HG02763 (cell line): ENCODE data around the gene TKT.
"Not testable (repeated sequence)": the region's sequence is repeated elsewhere in the genome, so short reads cannot be mapped to it uniquely, and the experiment has no call there.

Experiments
- ATAC-seq: cut with Tn5 transposase; IDR thresholded peaks from one replicate; pipeline ENCODE4 v1.9.1; 2021; ENCODE audit warnings: mild to moderate bottlenecking, moderate library complexity; ENCODE audit not compliant: unreplicated experiment

The TKT gene, protein sequence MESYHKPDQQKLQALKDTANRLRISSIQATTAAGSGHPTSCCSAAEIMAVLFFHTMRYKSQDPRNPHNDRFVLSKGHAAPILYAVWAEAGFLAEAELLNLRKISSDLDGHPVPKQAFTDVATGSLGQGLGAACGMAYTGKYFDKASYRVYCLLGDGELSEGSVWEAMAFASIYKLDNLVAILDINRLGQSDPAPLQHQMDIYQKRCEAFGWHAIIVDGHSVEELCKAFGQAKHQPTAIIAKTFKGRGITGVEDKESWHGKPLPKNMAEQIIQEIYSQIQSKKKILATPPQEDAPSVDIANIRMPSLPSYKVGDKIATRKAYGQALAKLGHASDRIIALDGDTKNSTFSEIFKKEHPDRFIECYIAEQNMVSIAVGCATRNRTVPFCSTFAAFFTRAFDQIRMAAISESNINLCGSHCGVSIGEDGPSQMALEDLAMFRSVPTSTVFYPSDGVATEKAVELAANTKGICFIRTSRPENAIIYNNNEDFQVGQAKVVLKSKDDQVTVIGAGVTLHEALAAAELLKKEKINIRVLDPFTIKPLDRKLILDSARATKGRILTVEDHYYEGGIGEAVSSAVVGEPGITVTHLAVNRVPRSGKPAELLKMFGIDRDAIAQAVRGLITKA

DNA sequence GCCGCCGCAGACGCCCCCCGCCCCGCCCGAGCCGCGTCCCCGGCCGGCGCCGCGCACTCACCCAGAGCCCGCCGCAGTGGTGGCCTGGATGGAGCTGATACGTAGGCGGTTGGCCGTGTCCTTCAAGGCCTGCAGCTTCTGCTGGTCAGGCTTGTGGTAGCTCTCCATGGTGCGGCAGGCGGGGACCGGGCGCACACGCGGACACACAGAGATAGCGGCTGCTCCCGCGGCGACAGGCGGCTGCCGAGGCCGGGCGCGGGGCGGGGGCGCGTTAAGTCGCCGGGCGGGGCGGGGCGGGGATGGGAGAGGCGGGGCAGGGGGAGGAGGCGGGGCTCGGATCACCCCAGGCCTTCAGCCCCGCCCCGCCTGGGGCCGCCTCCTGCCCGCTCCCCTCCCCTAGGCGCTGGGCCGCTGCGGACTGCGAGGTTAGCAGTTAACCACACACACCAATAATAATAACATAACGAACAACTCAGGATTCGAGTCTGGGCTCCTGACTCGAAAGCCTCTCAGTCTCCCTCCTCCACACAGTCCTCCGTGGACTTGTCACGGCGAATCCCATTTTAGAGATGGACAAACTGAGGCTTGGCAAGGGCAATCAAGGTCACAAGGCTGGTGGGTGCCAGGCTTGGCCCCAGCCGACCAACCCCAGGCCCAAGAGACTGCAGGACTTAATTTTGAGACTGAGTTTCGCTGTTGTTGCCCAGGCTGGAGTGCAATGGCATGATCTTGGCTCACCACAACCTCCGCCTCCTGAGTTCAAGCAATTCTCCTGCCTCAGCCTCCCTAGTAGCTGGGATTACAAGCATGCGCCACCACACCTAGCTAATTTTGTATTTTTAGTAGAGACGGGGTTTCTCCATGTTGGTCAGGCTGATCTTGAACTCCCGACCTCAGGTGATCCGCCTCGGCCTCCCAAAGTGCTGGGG, at the start of gene TKT:
TKT (minus strand) TSS at position 248 of the 929 bp plus-strand sequence; CDS start at position 168, 80 bp downstream.
- ATAC-seq: peak; percentile 58

DNA sequence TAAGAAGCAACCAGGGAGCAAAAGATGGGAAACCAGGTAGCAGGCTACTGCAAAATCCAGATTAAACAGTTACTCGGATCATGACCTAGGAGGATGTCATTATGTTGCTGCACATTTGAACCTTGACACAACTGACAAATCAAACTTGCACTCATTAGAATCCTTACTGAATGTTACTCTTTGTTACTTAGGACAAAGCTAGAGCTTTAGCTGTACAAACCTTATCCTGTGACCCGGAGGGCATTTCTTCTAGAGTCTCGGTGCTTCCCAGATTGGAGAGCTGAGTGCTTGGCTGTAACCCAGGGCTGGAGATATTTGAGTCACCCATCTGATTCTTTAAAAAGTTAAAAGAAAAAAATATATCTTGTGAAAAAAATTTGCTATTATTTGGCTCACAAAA, 48.1 kb upstream of the TKT start:
- ATAC-seq: no peak

DNA sequence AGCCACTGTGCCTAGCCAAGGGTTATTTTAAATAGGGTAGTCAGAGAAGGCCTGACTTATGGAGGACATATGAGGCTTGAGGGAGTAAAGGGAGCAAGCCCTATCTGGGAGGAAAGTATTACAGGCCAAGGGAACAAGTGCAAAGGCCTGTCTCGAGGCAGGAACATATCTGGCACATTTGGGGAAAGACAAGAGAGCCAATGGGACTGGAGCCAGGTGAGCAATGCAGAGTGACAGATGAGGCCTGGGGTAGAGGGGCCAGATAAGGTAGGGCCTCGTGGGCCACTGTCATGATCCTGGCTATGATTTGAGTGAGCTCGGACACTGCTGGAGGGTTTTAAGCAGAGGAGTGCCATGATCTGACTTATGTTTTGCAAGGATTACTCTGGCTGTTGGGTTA, 47.7 kb upstream of the TKT start:
- no peak for ATAC-seq

DNA sequence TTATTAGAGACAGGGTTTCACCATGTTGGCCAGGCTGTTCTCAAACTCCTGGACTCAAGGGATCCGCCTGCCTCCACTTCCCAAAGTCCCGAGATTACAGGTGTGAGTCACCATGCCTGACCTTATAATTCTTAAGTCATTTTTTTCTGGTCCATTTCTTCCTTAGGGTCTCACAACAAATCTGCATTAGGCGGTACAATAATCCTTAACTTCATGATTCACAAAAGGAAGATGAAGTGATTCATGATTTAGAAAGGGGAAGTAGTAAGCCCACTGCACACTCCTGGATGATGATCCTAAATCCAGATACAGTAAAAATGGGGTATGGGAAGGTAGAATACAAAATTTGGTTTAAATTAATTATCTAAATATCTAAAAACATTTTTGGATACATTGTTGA, 45.0 kb upstream of the TKT start:
- ATAC-seq: no peak

DNA sequence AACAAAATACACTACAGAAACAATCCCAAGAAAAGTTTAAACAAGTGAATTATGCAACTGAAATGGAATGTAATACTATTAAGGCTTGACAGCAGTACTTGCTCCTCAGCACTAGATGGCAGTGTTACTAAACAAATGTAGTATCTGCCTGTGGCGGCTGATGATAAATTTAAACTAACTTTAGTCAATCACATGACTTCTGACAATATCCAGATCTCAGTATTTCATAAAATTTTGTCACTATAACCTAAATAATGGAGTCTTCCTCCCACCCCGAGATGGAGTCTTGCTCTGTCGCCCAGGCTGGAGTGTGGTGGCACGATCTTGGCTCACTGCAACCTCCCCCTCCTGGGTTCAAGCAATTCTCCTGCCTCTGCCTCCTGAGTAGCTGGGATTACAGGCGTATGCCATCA, 43.8 kb upstream of the TKT start:
- not testable (repeated sequence) for ATAC-seq

DNA sequence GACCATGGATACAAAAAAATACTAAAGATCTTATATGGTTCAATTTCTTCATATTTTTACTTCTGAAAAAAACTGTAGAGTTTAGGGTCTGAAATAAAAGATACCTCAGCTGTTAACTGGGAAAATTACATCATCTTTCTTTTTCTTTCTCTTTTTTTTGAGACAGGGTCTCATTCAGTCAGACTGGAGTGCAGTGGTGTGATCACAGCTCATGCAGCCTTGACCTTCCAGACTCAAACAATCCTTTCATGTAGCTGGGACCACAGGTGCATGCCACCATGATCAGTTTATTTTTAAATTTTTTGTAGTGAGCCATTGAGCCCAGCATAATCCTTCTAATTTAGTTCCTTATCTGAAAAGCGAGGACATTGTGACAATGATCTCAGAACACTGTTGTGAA, 39.6 kb upstream of the TKT start:
- no peak for ATAC-seq

DNA sequence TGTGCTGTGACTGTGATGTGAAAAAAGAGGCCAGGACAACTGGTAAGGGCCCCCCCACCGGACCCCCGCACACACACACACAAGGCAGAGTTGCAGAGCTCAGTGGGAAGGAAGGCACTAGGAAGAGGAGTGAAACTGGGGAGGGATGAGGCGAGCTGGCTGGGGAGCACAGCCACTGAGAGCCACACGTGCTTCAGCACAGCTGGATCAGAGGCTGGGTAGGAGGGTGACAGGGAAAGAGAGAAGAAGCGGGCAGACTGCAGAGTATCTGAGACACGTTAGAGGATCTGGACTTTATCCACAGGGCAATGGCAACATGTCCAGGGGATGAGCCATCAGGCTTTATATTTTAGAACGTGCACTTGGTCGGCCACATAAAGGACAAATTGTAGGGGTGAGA, 38.0 kb upstream of the TKT start:
- ATAC-seq: no peak

DNA sequence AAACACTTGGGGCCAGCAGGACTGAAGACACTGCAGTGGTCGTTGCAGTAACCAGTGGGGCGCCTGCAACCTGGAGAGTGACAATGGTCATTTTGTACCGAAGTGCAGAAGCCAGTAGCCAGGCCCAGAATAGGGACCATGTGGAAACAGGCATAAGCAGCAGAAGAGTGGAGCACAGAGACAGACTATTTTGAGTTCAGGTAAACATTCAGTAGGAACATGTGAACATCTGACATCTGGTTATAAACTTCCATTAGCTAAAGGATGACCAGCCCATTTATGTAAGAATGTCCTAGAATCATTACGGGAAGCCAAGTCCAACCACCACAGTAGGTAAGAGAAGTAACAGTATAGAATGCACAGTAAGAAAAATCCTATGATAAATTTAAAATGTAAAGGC, 32.4 kb upstream of the TKT start:
- ATAC-seq: no peak

DNA sequence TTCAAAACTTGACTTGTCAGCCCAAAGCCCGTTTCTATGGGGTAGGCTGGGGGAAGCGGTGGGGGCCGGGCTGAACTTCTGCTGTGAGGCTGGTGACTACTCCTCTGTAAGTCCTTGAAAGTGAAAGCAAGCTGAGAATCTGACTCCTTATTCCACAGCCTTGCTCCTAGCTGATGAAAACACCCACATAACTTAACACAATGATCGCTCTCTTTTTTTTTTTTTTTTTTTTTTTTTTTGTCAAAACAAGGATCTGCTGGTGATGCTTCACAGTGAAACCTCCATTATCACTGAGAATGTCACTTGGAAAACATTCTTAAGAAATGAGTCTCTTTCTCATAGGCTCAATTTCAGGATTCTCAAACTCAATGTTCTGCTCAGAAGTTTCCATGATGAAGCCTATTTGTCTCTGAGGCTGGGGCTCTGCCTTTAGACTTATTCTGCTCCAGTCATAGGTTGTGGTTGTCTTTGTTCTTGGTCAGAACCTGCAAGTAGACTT, 31.4 kb upstream of the TKT start:
- no peak for ATAC-seq

DNA sequence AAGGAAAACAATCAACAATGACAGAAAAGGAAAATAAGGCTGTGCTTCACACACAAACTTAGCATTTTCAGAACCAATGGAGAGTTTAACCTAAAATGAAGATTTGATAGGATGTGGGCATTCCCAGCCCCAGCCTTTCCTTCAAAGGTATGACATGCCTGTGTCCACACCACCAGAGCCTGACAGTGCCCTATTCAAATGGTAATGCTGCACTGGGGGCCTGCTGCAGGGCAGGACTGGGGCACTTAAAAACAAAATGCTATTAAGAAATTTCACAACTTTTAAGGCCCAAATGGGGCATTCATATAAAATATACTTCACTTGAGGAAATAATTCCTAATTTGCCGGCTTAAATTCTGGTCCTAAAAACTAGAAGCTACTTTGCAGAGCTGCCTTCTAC, 30.9 kb upstream of the TKT start:
- ATAC-seq: no peak

DNA sequence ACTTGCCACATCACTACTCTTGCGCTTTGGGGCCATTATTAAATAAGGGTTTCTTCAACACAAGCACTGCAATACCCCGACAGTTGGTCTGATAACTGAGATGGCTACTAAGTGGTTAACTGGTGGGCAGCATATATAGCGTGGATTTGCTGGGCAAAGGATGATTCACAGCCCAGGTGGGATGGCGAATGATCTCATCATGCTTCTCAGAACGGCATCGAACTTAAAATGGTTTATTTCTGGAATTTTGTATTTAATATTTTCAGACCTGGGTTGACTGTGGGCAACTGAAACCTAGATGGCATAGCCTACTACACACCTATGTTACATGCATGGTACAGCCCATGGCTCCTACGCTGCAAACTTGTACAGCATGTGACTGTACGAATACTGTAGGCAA, 26.8 kb upstream of the TKT start:
- no peak for ATAC-seq

DNA sequence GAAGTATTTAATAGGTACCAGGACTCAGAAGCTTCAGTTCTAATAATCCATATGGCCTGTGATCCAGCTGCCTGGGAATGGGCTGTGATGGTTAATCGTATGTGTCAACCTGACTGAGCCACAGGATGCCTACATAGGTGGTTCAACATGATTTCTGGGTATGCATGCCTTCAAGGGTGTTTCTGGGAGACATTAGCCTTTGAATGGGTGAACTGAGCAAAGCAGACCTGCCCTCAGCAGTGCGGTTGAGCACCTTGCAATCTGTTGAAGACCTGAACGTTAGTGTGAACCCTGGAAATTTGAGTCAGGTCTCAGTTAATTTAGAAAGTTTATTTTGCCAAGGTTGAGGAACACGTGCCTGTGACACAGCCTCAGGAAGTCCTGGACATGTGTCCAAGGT, 22.8 kb upstream of the TKT start:
- ATAC-seq: no peak

DNA sequence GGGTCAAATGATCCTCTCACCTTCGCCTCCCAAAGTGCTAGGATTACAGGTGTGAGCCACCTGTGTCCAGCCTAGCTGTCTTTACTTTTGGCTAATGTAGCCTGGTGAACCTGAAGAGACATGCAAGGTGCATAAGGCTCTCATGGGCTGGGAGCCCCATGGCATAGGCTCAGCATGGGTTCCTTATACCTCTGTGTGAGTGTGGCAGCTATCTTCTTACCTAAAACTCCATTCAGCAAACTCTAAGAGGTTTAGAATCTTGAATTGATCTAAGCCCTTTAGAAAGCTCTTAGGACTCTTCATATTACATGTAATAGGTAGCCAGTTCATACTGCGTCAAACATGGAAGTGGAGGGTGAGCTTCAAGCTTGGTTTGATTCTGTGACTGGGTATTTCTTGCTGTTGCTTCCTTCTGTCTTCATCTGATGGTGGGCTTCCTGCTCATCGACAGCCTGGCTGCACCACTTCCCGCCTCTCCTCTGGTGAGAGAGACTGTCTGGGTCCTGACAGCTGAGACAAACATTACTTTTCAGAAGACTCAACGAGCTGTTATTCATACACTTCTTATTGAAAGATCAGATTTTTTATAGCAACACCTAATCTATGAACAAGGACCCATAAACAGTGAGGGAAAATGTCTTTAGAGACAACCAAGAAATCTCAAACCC, 19.2 kb upstream of the TKT start:
- ATAC-seq: no peak

DNA sequence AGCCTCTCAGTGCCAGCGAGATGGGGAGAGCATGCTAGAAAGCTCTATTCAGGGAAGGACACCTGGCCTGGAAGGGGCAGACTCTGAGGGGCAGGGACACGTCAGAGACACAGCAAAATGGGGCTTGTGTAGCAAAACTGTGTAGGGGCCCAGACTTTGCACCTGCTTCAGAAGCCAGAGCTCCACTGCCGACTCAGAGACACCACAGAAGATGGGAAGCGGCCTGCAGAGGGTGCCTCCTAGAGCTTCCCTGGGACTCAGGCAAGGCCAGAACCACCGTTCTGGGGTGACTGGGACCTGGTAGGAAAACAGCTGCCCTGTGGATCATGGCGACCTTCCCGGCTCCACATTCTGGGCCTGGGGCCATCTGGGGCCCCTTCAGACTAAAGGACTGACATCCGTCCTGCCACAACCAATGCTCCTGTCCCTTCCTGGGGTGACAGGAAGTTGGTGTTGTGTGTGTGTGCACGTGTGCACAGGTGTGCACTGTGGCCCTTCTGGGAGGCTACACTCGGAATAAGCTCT, 17.4 kb upstream of the TKT start:
- ATAC-seq: no peak

DNA sequence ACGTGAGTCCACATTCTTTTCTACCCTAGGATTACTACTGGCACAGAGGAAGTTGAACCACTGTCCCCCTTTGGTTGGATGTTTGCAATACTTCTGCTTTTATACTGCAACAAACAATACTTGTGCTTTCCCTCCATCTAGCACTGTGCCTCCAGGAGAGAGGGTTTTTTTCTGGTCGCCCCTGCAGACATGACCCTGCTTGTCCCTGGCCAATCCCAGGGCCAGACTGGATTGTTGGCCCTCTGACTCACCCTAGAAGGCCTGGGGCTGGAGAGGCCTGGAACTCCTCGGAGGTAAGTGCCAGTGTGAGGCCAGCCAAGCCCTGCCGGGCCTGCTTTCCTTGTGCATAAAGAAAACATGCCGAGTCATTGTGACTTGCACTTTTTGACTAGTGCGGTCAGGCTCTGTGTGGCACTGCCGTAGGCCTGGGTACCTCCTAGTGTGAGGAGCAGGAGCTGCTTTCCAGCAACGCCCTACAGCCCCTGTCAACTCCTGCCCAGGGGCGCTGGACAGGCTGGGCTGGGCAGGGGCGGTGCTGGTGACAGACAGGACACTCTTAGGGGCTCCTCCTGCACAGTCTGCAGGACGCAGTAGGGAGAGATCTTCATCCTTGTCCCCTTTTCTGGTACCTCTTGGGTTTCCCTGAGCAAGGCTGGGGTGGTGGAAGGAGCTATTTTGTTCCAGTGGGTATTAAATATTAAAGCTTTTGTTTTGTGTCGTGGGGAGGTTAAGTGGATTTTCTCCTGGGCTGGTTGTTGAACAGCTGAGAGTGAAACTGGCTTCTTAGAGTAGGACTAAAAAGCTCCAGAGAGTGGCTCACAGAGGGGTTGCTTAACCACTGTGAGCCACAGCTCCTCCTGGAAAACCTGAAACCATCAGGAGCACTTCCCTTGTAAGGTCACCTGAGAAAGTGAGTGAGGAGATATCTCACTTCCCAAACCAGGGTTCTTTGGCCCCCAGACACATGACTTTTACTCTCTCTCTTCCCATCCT, 14.4 kb upstream of the TKT start:
- peak; percentile 57 for ATAC-seq

DNA sequence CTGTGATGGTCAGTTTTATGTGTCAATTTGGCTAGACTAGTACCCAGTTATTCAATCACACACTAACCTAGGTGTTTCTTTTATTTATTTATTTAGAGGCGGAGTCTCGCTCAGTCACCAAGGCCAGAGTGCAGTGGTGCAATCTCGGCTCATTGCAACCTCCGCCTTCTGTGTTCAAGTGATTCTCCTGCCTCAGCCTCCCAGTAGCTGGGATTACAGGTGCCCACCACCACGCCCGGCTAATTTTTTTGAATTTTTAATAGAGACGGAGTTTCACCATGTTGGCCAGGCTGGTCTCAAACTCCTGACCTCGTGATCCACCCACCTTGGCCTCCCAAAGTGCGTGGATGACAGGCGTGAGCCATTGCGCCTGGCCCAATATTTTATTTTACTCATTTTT, 13.4 kb upstream of the TKT start:
- not testable (repeated sequence) for ATAC-seq

DNA sequence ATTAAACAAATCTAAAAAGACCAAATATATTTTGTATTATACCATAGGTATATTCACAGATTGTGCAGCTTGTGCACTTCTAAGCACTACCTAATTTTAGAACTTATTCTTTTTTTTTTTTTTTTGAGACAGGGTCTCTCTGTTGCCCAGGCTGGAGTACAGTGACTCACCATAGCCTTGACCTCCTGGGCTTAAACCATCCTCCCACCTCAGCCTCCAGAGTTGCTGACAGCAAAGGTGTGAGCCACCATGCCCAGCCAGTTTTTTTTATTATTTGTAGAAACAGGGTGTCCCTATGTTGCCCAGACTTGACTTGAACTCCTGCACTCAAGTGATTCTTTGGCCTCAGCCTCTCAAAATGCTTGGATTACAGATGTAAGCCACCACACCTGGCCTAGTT, 11.9 kb upstream of the TKT start:
- no peak for ATAC-seq

DNA sequence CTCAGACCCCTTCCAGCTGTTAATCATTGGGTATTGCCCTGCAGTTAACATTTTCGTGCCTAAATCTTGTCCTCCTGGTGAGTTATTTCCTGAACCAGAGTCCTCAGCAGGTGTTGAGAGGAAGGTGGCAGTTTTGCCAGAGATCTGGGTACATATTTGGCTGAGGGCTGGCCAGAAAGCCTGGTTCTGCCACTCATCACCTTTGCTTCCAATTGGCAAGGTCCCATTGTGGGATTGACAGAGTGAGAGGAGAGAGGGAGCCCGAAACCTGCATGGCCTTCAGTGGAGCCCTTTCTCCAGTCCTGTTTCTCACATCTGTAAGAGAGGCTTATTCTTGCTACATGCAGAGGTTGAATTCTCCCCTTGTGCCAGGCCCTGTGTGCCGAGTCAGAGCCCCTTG, 8.9 kb upstream of the TKT start:
- ATAC-seq: no peak

DNA sequence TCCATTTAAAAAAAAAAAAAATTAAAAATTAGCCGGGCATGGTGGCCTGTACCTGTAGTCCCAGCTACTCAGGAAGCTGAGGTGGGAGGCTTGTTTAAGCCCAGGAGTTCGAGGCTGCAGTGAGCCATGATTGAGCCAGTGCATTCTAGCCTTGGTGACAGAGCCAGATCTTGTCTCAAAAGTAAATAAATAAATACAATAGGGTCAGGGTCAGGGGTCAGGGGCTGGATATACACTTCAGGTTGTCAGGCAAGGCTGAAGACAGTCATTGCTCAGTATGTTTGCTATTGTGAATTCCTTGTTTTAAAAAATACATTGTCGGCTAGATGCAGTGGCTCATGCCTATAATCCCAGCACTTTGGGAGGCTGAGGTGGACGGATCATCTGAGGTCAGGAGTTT, 8.1 kb upstream of the TKT start:
- no peak for ATAC-seq
